ENCODE results near the gene NVL.

Gene NVL

DNA sequence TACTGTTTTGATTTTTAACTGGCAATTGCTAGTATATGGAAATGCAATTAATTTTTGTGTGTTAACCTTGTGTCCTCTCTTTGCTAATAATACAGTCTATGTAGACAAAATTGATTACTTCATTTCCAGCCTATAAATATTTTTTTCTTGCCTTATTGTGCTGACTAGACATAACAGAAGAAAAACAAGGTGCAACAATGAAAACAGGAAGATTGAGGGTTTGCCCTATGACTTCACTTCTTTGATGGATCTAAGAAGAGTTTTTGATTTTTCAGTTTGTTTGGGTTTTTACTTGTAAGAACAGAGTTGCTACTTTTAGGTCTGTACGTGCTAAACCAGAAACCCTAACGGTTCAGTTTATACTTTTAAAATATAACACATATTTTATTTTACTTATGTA is 18.2 kb upstream of the NVL start:
- TF ChIP-seq ZFX (IDR thresholded peaks at IDR 0.05; ENCODE audit: borderline replicate concordance), result no peak
- TF ChIP-seq, protein P1, sequence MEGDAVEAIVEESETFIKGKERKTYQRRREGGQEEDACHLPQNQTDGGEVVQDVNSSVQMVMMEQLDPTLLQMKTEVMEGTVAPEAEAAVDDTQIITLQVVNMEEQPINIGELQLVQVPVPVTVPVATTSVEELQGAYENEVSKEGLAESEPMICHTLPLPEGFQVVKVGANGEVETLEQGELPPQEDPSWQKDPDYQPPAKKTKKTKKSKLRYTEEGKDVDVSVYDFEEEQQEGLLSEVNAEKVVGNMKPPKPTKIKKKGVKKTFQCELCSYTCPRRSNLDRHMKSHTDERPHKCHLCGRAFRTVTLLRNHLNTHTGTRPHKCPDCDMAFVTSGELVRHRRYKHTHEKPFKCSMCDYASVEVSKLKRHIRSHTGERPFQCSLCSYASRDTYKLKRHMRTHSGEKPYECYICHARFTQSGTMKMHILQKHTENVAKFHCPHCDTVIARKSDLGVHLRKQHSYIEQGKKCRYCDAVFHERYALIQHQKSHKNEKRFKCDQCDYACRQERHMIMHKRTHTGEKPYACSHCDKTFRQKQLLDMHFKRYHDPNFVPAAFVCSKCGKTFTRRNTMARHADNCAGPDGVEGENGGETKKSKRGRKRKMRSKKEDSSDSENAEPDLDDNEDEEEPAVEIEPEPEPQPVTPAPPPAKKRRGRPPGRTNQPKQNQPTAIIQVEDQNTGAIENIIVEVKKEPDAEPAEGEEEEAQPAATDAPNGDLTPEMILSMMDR (IDR thresholded peaks at IDR 0.05), result no peak
- no peak overlapping the region for H3K27ac ChIP-seq

DNA sequence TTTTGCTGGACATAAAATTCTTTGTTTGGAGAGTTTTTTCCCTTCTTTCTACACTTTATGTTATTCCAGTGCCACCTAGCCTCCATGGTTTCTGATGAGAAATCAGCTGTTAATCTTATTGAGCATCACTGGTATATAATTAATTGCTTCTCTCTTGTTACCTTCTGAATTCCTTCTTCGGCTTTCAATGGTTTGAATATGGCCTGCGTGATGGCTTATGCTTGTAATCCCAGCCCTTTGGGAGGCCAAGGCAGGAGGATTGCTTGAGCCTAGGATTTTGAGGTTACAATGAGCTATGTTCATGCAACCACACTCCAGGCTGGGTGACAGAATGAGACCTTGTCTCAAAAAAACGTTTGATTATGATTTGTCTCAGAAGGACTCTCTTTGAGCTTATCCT is 13.7 kb upstream of the NVL start:
- no peak overlapping the region for H3K27ac ChIP-seq
- TF ChIP-seq, protein P1 (IDR thresholded peaks at IDR 0.05), result no peak
- no peak for TF ChIP-seq ZFX (IDR thresholded peaks at IDR 0.05; ENCODE audit: borderline replicate concordance)

DNA sequence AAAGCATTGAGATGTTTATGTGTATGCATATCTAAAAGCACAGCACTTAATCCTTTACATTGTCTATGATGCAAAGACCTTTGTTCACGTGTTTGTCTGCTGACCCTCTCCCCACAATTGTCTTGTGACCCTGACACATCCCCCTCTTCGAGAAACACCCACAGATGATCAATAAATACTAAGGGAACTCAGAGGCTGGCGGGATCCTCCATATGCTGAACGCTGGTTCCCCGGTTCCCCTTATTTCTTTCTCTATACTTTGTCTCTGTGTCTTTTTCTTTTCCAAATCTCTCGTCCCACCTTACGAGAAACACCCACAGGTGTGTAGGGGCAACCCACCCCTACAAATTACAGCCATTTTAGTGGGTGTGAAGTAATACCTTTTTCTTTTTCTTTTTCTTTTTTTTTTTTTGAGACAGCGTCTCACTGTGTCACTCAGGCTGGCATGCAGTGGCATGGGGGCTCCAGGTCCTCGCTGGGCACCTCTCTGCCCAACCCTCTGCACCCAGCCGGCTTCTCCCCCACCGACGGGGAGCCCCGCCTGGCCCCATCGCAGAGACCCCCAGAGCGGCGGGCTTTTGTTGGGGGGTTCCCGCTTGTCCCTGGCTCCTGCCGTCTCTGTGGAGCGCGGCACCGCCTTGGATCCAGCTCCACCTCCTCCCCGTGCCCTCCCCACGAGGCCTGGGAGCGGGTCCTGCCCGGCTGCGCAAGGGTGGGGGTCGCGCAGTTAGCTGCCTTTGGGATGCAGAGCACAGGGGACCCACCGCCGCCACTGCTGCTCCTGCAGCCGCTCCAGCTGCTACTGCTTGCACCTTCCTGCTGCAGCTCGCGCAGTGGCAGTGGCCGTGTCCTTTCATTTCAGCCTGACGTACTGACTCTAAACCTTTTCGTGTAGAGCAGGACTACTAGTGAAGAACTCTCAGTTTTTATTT is 10.7 kb upstream of the NVL start:
- peak overlapping the region; percentile 71 for H3K27ac ChIP-seq

DNA sequence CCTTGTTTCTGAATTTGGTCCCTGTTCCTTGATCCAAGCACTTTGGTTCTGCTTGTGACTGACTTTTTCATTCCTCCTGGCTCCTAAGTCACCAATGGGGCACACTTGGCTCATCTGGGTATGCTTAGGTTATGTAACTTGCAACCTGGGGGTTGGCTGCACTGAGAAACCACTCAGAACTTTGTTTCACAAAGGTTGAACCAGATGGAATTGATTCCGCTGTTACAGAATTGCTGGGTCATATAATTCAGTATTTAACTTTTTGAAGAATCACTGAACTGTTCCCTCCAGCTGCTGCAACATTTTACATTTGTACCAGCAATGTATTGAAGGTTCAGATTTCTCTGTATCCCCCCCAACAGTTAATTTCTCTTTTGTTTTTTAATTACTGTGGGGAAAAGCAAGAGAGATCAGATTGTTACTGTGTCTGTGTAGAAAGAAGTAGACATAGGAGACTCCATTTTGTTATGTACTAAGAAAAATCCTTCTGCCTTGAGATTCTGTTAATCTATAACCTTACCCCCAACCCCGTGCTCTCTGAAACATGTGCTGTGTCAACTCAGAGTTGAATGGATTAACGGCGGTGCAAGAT is 9.6 kb upstream of the NVL start:
- peak overlapping the region; percentile 71 for H3K27ac ChIP-seq
- TF ChIP-seq ZFX (IDR thresholded peaks at IDR 0.05; ENCODE audit: borderline replicate concordance), result no peak
- TF ChIP-seq, protein P1 (IDR thresholded peaks at IDR 0.05), result no peak

DNA sequence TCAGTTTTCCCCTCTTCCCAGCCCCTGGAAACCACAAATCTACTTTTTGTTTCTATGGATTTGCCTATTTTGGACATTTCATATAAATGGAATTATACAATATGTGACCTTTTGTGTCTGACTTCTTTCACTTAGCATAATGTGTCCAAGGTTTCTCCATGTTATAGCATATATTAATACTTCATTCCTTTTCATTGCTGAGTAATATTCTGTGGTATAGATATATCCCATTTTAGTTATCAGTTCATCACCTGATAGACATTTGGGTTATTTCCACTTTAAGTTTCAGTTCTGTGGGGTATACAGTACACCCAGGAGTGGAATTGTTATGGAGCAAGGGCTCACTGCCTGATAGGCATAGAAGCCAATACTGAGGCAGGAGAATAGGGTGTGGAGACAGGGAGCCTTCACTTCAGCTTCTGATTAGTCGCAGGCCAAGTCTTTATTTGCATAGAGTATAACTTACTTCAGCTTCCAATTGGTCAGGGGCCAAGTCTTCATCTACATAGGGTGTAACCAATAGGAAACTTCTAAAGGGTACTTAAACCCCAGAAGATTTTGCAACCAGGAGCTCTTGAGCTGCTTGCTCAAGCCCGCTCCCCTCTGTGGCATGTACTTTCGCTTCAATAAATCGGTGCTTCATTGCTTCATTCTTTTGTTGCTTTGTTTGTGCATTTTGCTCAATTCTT is 8.3 kb upstream of the NVL start:
- TF ChIP-seq ZFX (IDR thresholded peaks at IDR 0.05; ENCODE audit: borderline replicate concordance), result no peak
- TF ChIP-seq, protein P1 (IDR thresholded peaks at IDR 0.05), result no peak
- peak overlapping the region; percentile 71; the same call in 1 of the 2 replicates for H3K27ac ChIP-seq

DNA sequence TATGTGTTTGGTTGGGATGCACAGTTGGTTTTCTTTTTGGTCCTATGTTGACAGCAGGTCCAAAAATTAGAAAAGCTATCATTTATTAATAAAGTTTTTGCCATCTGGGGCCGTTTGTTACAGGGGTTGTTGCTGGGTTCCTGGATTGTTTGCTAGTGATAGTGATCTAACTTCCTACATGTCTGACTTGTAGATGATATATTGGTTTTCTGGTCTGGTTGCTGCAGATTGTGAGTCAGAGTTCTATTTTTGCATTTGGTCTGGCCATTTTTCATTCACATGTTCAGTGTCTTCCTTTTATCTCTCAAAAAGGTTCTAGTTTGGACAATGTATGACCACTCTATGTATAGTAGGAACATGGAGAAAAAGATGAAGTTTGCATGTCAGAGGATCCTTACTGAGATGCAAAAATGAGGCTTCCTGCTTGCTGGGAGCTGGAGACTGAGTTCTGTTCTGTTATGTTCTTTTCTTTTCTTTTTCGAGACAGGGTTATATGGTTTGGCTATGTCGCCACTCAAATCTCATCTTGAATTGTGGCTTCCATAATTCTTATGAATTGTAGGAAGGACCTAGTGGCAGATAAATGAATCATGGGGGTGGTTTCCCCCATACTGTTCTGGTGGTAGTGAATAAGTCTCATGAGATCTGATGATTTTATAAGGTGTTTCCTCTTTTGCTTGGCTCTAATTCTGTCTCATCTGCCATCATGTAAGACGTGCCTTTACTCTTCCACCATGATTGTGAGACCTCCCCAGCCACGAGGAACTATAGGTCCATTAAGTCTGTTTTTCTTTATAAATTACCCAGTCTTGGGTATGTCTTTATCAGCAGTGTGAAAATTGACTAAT is 4.2 kb upstream of the NVL start:
- no peak overlapping the region for H3K27ac ChIP-seq

More for the DNA sequence above, 4.2 kb upstream of the NVL start:
- TF ChIP-seq, protein P1 (IDR thresholded peaks at IDR 0.05), result no peak
- TF ChIP-seq ZFX (IDR thresholded peaks at IDR 0.05; ENCODE audit: borderline replicate concordance), result no peak
